Pancreas (tissue), 10 donors: ENCODE data around the gene KRT23. TPM values are rescaled to one million over a fixed set of nuclear protein-coding genes. Genes with fewer than 3 reads are reported as not detected.

Experiments
- ATAC-seq, 4 donors: fragments of 200-7000 bp; cut with Tn5 transposase; one replicate each; pipeline versions ENCODE4 v1.8.0 to v1.9.1; 2020; ENCODE audit warnings: mild to moderate bottlenecking in 4 of 4, moderate library complexity in 4 of 4
- DNase-seq, 6 donors: peaks; one replicate each; pipeline ENCODE4 v3.0.0-alpha.2; 2020
- FAIRE-seq: peaks from 2 replicates; lab custom pipeline; 2012; peaks lifted over from hg19 to GRCh38; lab: Jason Lieb, UNC
- H3K27ac ChIP-seq, 4 donors: fragments of 200-600 bp; sonication (generic); 1 replicate in 3 of 4; 2 replicates in 1 of 4; pipeline versions ENCODE4 v1.5.0 to v1.8.0; 2020
- H3K27me3 ChIP-seq, 4 donors: fragments of 200-600 bp; one replicate each; pipeline ENCODE4 v1.8.0; 2021
- H3K36me3 ChIP-seq, 3 donors: fragments of 200-600 bp; sonication (generic) in 1 of 3; one replicate each; pipeline versions ENCODE4 v1.5.0 to v1.8.0; 2020 to 2021
- H3K4me1 ChIP-seq, 3 donors: fragments of 200-600 bp; one replicate each; pipeline ENCODE4 v1.8.0; 2021
- H3K4me3 ChIP-seq, 4 donors: fragments of 200-600 bp; sonication (generic) in 2 of 4; one replicate each; pipeline versions ENCODE4 v1.5.0 to v1.8.0; 2020 to 2021
- H3K9me3 ChIP-seq, 4 donors: fragments of 200-600 bp; one replicate each; pipeline ENCODE4 v1.8.0; 2021
- CTCF ChIP-seq, 4 donors: fragments of 200-600 bp; sonication (generic) in 3 of 4; IDR thresholded peaks; one replicate each; pipeline versions ENCODE4 v1.5.0 to v1.8.0; 2021; ENCODE audit warnings: antibody characterized with exemption in 4 of 4
- WGBS, 2 donors: extraction: QIAGEN DNeasy Blood & Tissue Kit; methylation state at CpG; one replicate each; pipeline ENCODE4 v1.1.7; 2013; 5-methylcytosine and 5-hydroxymethylcytosine counted together
- intact Hi-C, 3 donors: fragments of 100-400 bp; cut with DNase I; formaldehyde crosslinking; loops; one replicate each; pipeline versions ENCODE4 v1.11.1 to v1.14.2; 2022
- polyA plus RNA-seq, 2 donors: library from polyadenylated mRNA; stranded (reverse); fragments of 200-250 nt; gene quantifications; one replicate each; pipeline ENCODE4 v1.2.3, GENCODE V29; 2013
- total RNA-seq, 6 donors: library from RNA; stranded (reverse); fragmentation: NEBNext Ultra II Directional in 4 of 6; extraction: Animal tissue kit (Norgen Biotek cat#: 25700) in 4 of 6; gene quantifications; one replicate each; pipeline versions ENCODE4 v1.2.1 to v1.2.4, GENCODE V29; 2021 to 2023
- donor health status: healthy with polysubstance abuse.
- donor health status: DM: no; HTN: no; CAD: no; lungs with moderate emphysema.
- donor health status: DM: no; HTN: no; CAD: no.
- donor health status: control.
- donor health status: control.
- donor health status: Bipolar disorder and iron deficiency.
- donor health status: DM: yes; HTN: yes; CAD: no.
- donor health status: DM: no; HTN: no; CAD: no.
- donor health status: DM: no; HTN: no; CAD: no.
- donor health status: DM: yes; HTN: yes; CAD: no.

KRT23 gene
- total and polyA plus RNA-seq, 8 donors, result 0.59 to 17.7 (median 1.1) TPM

- ATAC-seq, result peak in 3 of 4 donors; percentile 18 to 44 (median 36)
- no peaks in the 10 kb centered on the region for H3K27me3 ChIP-seq
- DNase-seq, result no peak
- H3K27ac ChIP-seq, result peak overlapping the region in 2 of 4 donors; percentile 19 to 50
- intact Hi-C loops, result loop anchor here in 2 of 3 donors (10.0 kb wide), 3 partner anchors 623 to 763 kb away; partner anchors contain the start of gene KRT19 (in 1 of the 2)
- peak; percentile 59 for FAIRE-seq
- no peaks in the 10 kb centered on the region for H3K4me1 ChIP-seq
- no peak for TF ChIP-seq CTCF (IDR thresholded peaks at IDR 0.05)
- H3K4me3 ChIP-seq, result no peak overlapping the region
- H3K9me3 ChIP-seq, result no peaks in the 10 kb centered on the region
- no peaks in the 10 kb centered on the region for H3K36me3 ChIP-seq
- 43 to 47% methylated on average over 1 of the region's 1 CpG for WGBS, 2 donors
These were observed 35.4 kb downstream of the KRT23 start for GRCh38 chr17:40901981-40902474.

- no peaks in the 10 kb centered on the region for H3K27me3 ChIP-seq
- WGBS, 2 donors, result 48 to 62% methylated on average over 5 of the region's 5 CpGs
- FAIRE-seq (no peak), ATAC-seq (no peak), DNase-seq (no peak)
- no peaks in the 10 kb centered on the region for H3K4me1 ChIP-seq
- intact Hi-C loops, result loop anchor here in 2 of 3 donors (10.0 kb wide), 3 partner anchors 624 to 764 kb away; partner anchors contain the start of gene KRT19 (in 1 of the 2)
- H3K36me3 ChIP-seq, result no peaks in the 10 kb centered on the region
- no peak overlapping the region for H3K4me3 ChIP-seq
- TF ChIP-seq CTCF (IDR thresholded peaks at IDR 0.05), result no peak
- H3K9me3 ChIP-seq, result no peaks in the 10 kb centered on the region
- no peak overlapping the region for H3K27ac ChIP-seq
These were observed 36.6 kb downstream of the KRT23 start for GRCh38 chr17:40900809-40901356.

GRCh38 chr17:40896916-40897455, 40.5 kb downstream of the KRT23 start:
- H3K27me3 ChIP-seq, result no peaks in the 10 kb centered on the region
- no peaks in the 10 kb centered on the region for H3K36me3 ChIP-seq
- H3K9me3 ChIP-seq, result no peaks in the 10 kb centered on the region
- intact Hi-C loops, result no loop called here
- no peak overlapping the region for H3K27ac ChIP-seq
- TF ChIP-seq CTCF (IDR thresholded peaks at IDR 0.05), result no peak
- ATAC-seq, result no peak
- FAIRE-seq, result no peak
- no peak for DNase-seq
- H3K4me3 ChIP-seq, result no peak overlapping the region
- 54 to 65% methylated on average over 4 of the region's 4 CpGs for WGBS, 2 donors
- no peaks in the 10 kb centered on the region for H3K4me1 ChIP-seq

GRCh38 chr17:40895106-40895730, 42.2 kb downstream of the KRT23 start:
- Histone ChIP-seq H3K27me3 (peaks cover 0 to 2% (median 0%) of the 10 kb centered on the region in 4 donors), H3K4me1 (no peaks in the 10 kb centered on the region), H3K27ac (no peak overlapping the region), H3K9me3 (no peaks in the 10 kb centered on the region), H3K4me3 (no peak overlapping the region), H3K36me3 (no peaks in the 10 kb centered on the region)
- ATAC-seq (no peak), FAIRE-seq (no peak), DNase-seq (no peak)
- no peak for TF ChIP-seq CTCF (IDR thresholded peaks at IDR 0.05)
- intact Hi-C loops, result no loop called here
- 64 to 69% methylated on average over 9 of the region's 9 CpGs for WGBS, 2 donors
